HG02623 (cell line): ENCODE measurements around the gene KCNC2.

Experiments used
- ATAC-seq: cut with Tn5 transposase; IDR thresholded peaks from one replicate; pipeline ENCODE4 v1.9.1; 2021; ENCODE audit warnings: moderate library complexity; ENCODE audit not compliant: unreplicated experiment

Gene KCNC2

GRCh38 chr12:75065482-75065881, 144.2 kb downstream of the KCNC2 start:
- ATAC-seq = no peak

- ATAC-seq = no peak
Measured at GRCh38 chr12:75062691-75063090, 146.9 kb downstream of the KCNC2 start.

GRCh38 chr12:75058228-75058627, 151.4 kb downstream of the KCNC2 start:
- ATAC-seq = no peak

- no peak for ATAC-seq
Measured at GRCh38 chr12:75048767-75049166, 160.9 kb downstream of the KCNC2 start.

GRCh38 chr12:75047885-75048525, 161.6 kb downstream of the KCNC2 start:
- ATAC-seq = no peak

GRCh38 chr12:75042125-75042524, 167.5 kb downstream of the KCNC2 start:
- ATAC-seq = no peak

GRCh38 chr12:75041472-75041871, 168.2 kb downstream of the KCNC2 start:
- ATAC-seq = no peak

GRCh38 chr12:75020068-75020557, 189.5 kb downstream of the KCNC2 start:
- no peak for ATAC-seq

GRCh38 chr12:75011120-75011519, 198.5 kb downstream of the KCNC2 start:
- no peak for ATAC-seq

- ATAC-seq = no peak
Measured at GRCh38 chr12:75007133-75007532, 202.5 kb downstream of the KCNC2 start.

GRCh38 chr12:75000120-75000519, 209.5 kb downstream of the KCNC2 start:
- no peak for ATAC-seq

- ATAC-seq = no peak
Measured at GRCh38 chr12:74999474-74999873, 210.2 kb downstream of the KCNC2 start.
